ENCODE results near the gene STXBP4.

Gene STXBP4

DNA sequence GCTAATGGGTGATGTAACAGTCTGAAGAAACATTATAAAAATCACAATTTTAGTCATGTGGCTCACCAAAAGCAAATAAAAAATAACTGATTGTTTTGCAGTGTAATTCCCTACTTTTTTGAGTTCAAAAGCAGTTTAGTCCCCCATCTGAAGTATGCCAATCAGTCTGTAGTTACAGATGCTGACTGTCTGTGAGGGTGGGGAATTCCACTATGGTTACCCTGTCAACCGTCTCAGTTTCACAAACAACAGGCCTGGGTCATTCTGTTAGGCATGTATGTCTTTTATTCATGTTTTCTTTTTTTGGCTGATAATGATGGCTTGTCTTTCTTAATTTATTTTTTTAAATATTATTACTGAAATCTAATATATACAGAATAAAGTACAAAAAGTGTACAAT, 69.3 kb downstream of the STXBP4 start:
- Histone ChIP-seq H3K4me2 (peak overlapping the region; percentile 92), H3K27ac (peak overlapping the region; percentile 82), H3K4me1 (ENCODE audit: low read depth, poor library complexity, severe bottlenecking) (peaks cover 37% of the 10 kb centered on the region), H2AFZ (ENCODE audit: low read depth) (peak overlapping the region; percentile 7; the same call in 1 of the 2 replicates), H3K79me2 (ENCODE audit: insufficient read depth, low read depth) (no peaks in the 10 kb centered on the region), H4K20me1 (ENCODE audit: insufficient read depth) (no peaks in the 10 kb centered on the region), H3K27me3 (ENCODE audit: insufficient read depth, low read depth) (no peaks in the 10 kb centered on the region), H3K36me3 (ENCODE audit: insufficient read depth) (no peaks in the 10 kb centered on the region), H3K9ac (peak overlapping the region; percentile 37), H3K4me3 (IDR thresholded peaks at IDR 0.05; ENCODE audit: insufficient read depth, low read depth, low read length) (no peak overlapping the region)
- TF ChIP-seq, protein P1, sequence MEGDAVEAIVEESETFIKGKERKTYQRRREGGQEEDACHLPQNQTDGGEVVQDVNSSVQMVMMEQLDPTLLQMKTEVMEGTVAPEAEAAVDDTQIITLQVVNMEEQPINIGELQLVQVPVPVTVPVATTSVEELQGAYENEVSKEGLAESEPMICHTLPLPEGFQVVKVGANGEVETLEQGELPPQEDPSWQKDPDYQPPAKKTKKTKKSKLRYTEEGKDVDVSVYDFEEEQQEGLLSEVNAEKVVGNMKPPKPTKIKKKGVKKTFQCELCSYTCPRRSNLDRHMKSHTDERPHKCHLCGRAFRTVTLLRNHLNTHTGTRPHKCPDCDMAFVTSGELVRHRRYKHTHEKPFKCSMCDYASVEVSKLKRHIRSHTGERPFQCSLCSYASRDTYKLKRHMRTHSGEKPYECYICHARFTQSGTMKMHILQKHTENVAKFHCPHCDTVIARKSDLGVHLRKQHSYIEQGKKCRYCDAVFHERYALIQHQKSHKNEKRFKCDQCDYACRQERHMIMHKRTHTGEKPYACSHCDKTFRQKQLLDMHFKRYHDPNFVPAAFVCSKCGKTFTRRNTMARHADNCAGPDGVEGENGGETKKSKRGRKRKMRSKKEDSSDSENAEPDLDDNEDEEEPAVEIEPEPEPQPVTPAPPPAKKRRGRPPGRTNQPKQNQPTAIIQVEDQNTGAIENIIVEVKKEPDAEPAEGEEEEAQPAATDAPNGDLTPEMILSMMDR (conservative IDR thresholded peaks at IDR 0.05; ENCODE audit: low read depth, low read length) = no peak

DNA sequence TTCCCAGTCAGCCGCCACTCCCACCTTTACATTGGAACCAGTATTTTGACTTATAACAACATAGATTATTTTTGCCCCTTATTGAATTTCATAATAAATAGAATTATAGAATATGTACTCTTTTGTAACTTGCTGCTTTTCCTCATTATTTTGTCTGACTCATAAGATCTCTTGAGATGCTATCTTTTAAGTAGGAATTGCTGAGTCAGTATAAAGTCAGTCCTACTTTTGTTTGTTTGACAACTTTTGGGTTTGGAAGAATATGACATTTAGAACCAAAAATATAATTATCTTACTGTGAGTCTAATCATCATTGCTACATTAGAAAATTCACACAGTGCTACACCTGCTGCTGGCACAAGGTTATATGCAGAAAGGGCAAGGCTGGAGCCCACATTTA, 69.7 kb downstream of the STXBP4 start:
- Histone ChIP-seq H3K79me2 (ENCODE audit: insufficient read depth, low read depth) (no peaks in the 10 kb centered on the region), H3K4me3 (IDR thresholded peaks at IDR 0.05; ENCODE audit: insufficient read depth, low read depth, low read length) (no peak overlapping the region), H3K27me3 (ENCODE audit: insufficient read depth, low read depth) (no peaks in the 10 kb centered on the region), H3K4me1 (ENCODE audit: low read depth, poor library complexity, severe bottlenecking) (peaks cover 37% of the 10 kb centered on the region), H4K20me1 (ENCODE audit: insufficient read depth) (no peaks in the 10 kb centered on the region), H3K36me3 (ENCODE audit: insufficient read depth) (no peaks in the 10 kb centered on the region), H3K27ac (peak overlapping the region; percentile 82), H3K4me2 (peak overlapping the region; percentile 92), H3K9ac (peak overlapping the region; percentile 37), H2AFZ (ENCODE audit: low read depth) (no peak overlapping the region)
- TF ChIP-seq, protein P1 (conservative IDR thresholded peaks at IDR 0.05; ENCODE audit: low read depth, low read length) = no peak

DNA sequence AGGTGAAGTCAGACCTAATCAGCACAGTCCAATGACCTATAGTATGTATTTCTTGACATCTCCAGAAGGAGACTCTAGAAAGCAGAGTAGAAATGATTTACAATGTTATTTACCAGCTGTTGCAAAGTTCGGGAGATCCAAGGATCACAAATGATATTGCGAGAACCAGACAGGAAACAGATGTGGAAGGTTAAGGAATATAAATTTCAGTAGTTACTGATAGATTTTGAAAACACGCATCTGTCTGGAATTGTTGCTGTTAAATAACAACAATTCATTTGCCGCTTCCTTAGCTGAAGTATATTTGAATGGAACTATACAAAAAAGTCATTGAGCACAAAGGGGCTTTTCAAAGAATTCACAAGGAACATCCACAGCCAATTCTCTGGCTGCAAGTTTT, 72.0 kb downstream of the STXBP4 start:
- TF ChIP-seq, protein P1 (conservative IDR thresholded peaks at IDR 0.05; ENCODE audit: low read depth, low read length) = no peak
- H4K20me1 ChIP-seq (ENCODE audit: insufficient read depth) = no peaks in the 10 kb centered on the region

DNA sequence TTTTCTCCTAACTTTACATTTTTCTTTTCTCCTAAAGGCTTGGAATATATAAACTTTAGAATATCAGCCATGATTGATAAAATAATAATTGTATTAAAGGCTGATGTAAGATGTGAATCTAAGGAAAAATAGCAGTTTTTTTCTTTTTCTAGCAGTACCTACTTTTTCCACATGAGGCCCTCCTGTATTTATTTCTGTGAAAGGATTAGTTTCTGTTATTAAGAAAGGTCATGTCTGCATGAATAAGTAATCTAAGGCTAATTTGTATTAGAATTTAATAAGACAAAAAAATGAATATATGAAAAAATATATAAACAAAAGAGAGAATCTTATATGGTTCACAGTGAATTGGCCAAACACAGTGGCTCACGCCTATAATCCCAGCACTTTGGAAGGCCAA, 85.3 kb downstream of the STXBP4 start:
- TF ChIP-seq, protein P1 (conservative IDR thresholded peaks at IDR 0.05; ENCODE audit: low read depth, low read length) = peak; percentile 55; the same call in 1 of the 2 replicates
- Histone ChIP-seq H4K20me1 (ENCODE audit: insufficient read depth) (no peaks in the 10 kb centered on the region; the same call in 1 of the 2 replicates), H3K4me3 (IDR thresholded peaks at IDR 0.05; ENCODE audit: insufficient read depth, low read depth, low read length) (no peak overlapping the region), H2AFZ (ENCODE audit: low read depth) (no peak overlapping the region), H3K36me3 (ENCODE audit: insufficient read depth) (no peaks in the 10 kb centered on the region), H3K27me3 (ENCODE audit: insufficient read depth, low read depth) (no peaks in the 10 kb centered on the region), H3K27ac (no peak overlapping the region), H3K4me1 (ENCODE audit: low read depth, poor library complexity, severe bottlenecking) (no peaks in the 10 kb centered on the region), H3K79me2 (ENCODE audit: insufficient read depth, low read depth) (no peaks in the 10 kb centered on the region), H3K9ac (no peak overlapping the region), H3K4me2 (no peak overlapping the region)

More for the DNA sequence above, 72.0 kb downstream of the STXBP4 start:
- H2AFZ ChIP-seq (ENCODE audit: low read depth) = no peak overlapping the region
- H3K4me2 ChIP-seq = no peak overlapping the region
- H3K4me3 ChIP-seq (IDR thresholded peaks at IDR 0.05; ENCODE audit: insufficient read depth, low read depth, low read length) = no peak overlapping the region
- H3K79me2 ChIP-seq (ENCODE audit: insufficient read depth, low read depth) = no peaks in the 10 kb centered on the region
- no peaks in the 10 kb centered on the region for H3K36me3 ChIP-seq (ENCODE audit: insufficient read depth)
- peaks cover 37% of the 10 kb centered on the region for H3K4me1 ChIP-seq (ENCODE audit: low read depth, poor library complexity, severe bottlenecking)
- H3K9ac ChIP-seq = no peak overlapping the region
- no peak overlapping the region for H3K27ac ChIP-seq
- H3K27me3 ChIP-seq (ENCODE audit: insufficient read depth, low read depth) = no peaks in the 10 kb centered on the region

Measured in KMS-11 (cell line).